ENCODE data around the gene PPP1R7.

The PPP1R7 gene

DNA sequence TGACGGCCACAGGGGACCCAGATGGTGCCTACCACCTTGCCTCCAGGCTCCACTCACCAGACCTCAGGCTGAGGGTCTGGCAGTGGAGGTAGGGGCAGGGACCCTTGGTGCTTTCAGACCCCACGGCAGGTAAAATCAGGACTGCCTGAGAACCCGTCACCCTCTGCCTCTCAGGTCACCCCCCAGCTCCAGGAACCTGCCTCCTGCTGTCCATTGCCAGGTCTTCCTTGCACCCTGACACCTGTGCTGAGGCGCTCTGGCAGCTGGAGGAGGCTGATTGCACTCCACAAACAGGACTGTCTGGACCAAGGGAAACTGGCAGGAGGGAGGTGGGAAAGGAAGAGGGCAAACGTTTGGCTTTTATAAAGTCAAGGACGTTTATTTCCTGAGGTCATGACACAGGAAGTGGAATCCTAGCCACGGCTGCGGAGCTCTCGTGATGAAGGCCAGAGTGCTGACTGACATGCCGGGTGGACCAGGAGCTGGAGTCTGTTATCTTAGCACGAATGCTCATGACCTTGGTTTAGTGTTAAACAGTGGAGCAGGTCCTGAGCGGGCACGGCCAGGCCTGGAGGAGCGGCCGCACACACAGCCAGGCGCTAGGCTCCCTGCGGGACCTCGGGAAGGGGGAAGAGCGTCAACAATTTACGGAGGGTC lies 78.7 kb downstream of the PPP1R7 start:
- no peak for DNase-seq (ENCODE audit: low read depth)

DNA sequence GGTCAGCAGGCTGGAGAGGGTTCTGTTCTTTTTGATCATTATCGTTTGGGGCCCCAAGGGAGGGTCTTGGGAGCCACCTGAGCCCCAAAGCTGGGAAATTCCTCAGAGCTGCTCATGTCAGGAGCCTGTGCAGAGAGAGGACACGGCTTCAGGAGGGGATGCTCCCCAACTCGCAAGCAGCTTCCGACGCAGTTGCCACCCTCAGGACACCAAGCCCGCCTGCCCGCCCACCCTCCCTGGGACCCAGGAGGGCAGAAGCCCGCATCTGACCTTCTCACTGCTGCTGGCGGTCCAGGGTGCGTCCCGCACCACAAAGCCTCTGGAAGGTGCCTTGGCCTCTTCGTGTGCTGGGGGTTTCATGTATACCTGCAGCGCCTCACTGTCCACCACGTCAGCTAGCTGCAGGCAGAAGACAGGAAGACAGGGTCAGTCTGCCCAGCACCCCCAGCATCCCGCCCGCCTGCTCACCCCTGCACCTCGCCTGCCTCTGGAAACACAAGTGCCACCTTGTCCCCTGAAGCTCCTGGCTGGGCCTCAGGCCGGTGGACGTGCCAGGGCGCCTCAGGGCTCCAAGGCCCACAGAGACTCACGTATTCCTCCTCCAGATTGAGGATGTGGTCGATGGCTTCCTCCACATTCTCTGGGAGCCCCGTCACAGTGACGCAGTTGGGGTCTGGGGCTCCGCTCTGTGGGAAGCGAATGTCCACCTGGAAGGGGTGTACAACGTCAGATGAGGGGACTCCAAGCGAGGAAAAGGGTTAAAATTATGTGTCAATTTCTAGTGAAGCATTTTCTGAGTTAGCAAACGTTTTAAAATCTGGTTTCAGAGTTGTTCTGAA lies 79.5 kb downstream of the PPP1R7 start:
- no peak for DNase-seq (ENCODE audit: low read depth)

DNA sequence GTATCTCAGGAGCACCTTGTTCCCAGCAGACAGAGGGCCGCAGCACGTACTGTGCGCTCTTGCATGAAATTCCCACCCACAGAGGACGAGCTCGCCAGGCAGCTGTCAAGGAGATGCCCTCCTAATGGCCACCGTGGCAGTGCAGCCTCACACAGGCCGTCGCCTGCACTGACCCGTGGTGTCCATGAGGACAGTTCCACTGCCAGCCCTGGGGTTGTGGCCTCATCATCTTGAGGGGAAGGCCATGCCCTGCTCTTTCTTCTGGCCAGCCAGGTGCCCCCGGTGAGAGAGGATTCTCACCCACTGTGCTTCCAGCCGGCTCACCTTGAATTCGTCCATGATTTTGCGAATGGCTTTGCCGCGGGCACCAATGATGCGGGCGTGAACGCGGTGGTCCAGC lies 80.2 kb downstream of the PPP1R7 start:
- DNase-seq (ENCODE audit: low read depth) = no peak

DNA sequence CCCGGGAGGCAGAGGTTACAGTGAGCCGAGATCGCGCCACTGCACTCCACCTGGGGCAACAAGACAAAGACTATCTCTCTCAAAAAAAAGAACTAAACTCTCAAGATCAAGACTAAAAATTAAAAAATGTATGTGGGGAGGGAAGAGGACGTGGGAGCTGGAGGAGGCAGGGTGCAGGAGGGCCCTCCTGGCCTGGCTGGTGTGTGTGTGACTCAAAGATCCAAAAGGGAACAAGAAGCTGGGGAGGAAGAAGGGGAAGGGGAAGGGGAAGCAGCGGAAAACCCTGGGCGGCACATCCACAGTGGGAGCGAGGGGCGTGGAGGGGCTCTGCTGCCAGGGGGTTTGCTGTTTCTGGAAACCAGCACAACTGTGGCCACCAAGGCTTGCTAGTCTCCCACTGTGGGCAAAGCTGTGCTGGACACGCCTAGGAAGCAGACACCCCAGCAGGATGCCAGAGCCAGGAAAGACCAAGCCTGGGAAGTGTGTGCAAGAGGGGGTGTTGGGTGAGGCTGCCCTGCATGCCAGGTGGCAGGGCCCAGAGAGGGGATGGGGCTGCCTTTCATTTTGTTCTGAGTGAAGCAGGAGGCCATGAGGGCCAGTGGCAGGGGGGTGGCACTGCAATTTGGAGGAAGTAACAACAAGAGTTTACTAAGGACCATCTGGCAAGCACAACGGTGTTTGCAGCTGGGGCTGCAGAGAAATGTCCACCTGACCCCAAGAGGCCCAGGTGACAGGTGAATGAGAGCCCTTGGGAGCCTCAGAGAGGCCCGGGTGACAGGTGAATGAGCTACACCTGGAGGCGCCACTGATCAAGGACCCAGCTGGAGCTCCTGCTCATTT lies 82.7 kb downstream of the PPP1R7 start:
- DNase-seq (ENCODE audit: low read depth) = no peak

Data from CMK (cell line).